SK-N-SH treated with all-trans-retinoic acid at 6 μM for 48 hours (cell line): ENCODE data around the gene PPP1CA.

Experiments used
- GLIS3 ChIP-seq: fragments of 250-450 bp; sonication (Bioruptor Pico); IDR thresholded peaks from 2 replicates; pipeline ENCODE4 v1.5.0; 2020; ENCODE audit warnings: mild to moderate bottlenecking, moderate library complexity
- ISL1 ChIP-seq: fragments of 250-450 bp; sonication (Bioruptor Pico); IDR thresholded peaks from 2 replicates; pipeline ENCODE4 v2.1.2; 2022; ENCODE audit warnings: mild to moderate bottlenecking, moderate library complexity
- OSR1 ChIP-seq: fragments of 250-450 bp; sonication (Bioruptor Pico); IDR thresholded peaks from 2 replicates; pipeline ENCODE4 v1.8.0; 2022; ENCODE audit warnings: moderate library complexity, mild to moderate bottlenecking, inconsistent platforms
- PPARA ChIP-seq: fragments of 250-450 bp; sonication (Bioruptor Pico); IDR thresholded peaks from 2 replicates; pipeline ENCODE4 v1.5.0; 2020; ENCODE audit warnings: mild to moderate bottlenecking, borderline replicate concordance
- RARB ChIP-seq: fragments of 250-450 bp; sonication (Bioruptor Pico); IDR thresholded peaks from 2 replicates; pipeline ENCODE4 v1.8.0; 2021; ENCODE audit warnings: mild to moderate bottlenecking, moderate library complexity
- TOX ChIP-seq: fragments of 250-450 bp; sonication (Bioruptor Pico); IDR thresholded peaks from 2 replicates; pipeline ENCODE4 v1.8.0; 2021; ENCODE audit warnings: mild to moderate bottlenecking, moderate library complexity, borderline replicate concordance
- TSHZ2 ChIP-seq: fragments of 250-450 bp; sonication (Bioruptor Pico); IDR thresholded peaks from 2 replicates; pipeline ENCODE4 v1.5.0; 2020; ENCODE audit warnings: mild to moderate bottlenecking, moderate library complexity
- ZFP3 ChIP-seq: fragments of 250-450 bp; sonication (Bioruptor Pico); IDR thresholded peaks from 2 replicates; pipeline ENCODE4 v1.5.0; 2020; ENCODE audit warnings: mild to moderate bottlenecking, moderate library complexity
- ZNF565 ChIP-seq: fragments of 450-650 bp; formaldehyde crosslinking; conservative IDR thresholded peaks from 2 replicates; pipeline ENCODE4 v1.5.0; 2020; ENCODE audit warnings: low read depth, mild to moderate bottlenecking, moderate library complexity
- ZNF70 ChIP-seq: fragments of 450-650 bp; formaldehyde crosslinking; IDR thresholded peaks from 2 replicates; pipeline ENCODE4 v1.5.0; 2020; ENCODE audit warnings: mild to moderate bottlenecking, moderate library complexity
- ZNF8 ChIP-seq: fragments of 450-650 bp; formaldehyde crosslinking; IDR thresholded peaks from 2 replicates; pipeline ENCODE4 v1.5.0; 2020; ENCODE audit warnings: mild to moderate bottlenecking, moderate library complexity
- TF ChIP-seq, protein P1 (sequence below): fragments of 250-450 bp; sonication (Bioruptor Pico); IDR thresholded peaks from 2 replicates; pipeline ENCODE4 v1.5.1; 2020; ENCODE audit warnings: low read depth, mild to moderate bottlenecking, moderate library complexity
- TF ChIP-seq, protein P2 (sequence below): fragments of 250-450 bp; sonication (Bioruptor Pico); IDR thresholded peaks from 2 replicates; pipeline ENCODE4 v1.5.1; 2021; ENCODE audit warnings: mild to moderate bottlenecking, moderate library complexity

DNA sequence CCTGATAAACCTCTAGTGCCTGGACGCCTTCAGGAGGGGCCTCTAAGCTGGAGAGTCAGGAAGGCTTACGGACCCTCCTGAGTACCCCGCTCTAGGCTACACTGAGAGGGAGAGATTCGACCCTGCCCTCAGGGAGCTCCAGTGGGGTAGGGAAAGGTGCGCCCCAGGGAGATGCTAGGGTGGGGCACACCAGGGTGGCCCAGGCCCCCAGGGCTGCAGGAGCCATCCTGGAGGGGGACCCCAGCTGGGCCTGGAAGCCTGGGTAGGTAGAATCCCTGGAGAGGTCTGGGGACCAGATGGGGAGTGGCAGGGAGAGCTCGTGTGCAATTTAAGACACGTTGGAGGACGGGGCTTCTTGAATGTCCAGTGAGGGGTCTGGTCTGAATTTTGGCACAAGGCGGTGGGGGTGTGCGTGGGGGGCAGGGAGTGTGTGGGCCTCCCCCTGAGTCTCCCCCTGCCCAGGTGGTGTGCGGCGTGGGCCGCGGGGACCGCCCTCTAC is 18.5 kb upstream of the PPP1CA start:
- TF ChIP-seq ZNF565 (CRISPR knock-in tag) (no peak), TSHZ2 (CRISPR knock-in tag) (no peak), RARB (CRISPR knock-in tag) (no peak), TOX (CRISPR knock-in tag) (no peak), PPARA (CRISPR knock-in tag) (no peak), GLIS3 (CRISPR knock-in tag) (no peak), ZNF8 (no peak), OSR1 (CRISPR knock-in tag) (no peak), ZNF70 (CRISPR knock-in tag) (no peak), ISL1 (CRISPR knock-in tag) (no peak), ZFP3 (CRISPR knock-in tag) (no peak)
- TF ChIP-seq, protein P1, sequence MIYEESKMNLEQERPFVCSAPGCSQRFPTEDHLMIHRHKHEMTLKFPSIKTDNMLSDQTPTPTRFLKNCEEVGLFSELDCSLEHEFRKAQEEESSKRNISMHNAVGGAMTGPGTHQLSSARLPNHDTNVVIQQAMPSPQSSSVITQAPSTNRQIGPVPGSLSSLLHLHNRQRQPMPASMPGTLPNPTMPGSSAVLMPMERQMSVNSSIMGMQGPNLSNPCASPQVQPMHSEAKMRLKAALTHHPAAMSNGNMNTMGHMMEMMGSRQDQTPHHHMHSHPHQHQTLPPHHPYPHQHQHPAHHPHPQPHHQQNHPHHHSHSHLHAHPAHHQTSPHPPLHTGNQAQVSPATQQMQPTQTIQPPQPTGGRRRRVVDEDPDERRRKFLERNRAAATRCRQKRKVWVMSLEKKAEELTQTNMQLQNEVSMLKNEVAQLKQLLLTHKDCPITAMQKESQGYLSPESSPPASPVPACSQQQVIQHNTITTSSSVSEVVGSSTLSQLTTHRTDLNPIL (CRISPR knock-in tag): no peak
- TF ChIP-seq, protein P2, sequence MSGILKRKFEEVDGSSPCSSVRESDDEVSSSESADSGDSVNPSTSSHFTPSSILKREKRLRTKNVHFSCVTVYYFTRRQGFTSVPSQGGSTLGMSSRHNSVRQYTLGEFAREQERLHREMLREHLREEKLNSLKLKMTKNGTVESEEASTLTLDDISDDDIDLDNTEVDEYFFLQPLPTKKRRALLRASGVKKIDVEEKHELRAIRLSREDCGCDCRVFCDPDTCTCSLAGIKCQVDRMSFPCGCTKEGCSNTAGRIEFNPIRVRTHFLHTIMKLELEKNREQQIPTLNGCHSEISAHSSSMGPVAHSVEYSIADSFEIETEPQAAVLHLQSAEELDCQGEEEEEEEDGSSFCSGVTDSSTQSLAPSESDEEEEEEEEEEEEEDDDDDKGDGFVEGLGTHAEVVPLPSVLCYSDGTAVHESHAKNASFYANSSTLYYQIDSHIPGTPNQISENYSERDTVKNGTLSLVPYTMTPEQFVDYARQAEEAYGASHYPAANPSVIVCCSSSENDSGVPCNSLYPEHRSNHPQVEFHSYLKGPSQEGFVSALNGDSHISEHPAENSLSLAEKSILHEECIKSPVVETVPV: no peak
